K562 (cell line): Measurements from ENCODE around the gene CDC45. TPM values are rescaled to one million over a fixed set of nuclear protein-coding genes. Genes with fewer than 3 reads are reported as not detected.

ENCODE experiments used
- ASH1L ChIP-seq: fragments of 450-650 bp; IDR thresholded peaks from 2 replicates; pipeline ENCODE4 v1.6.1; 2018; ENCODE audit warnings: borderline replicate concordance, mild to moderate bottlenecking, low read depth; ENCODE audit not compliant: partially characterized antibody
- CEBPB ChIP-seq: fragments of 450-650 bp; IDR thresholded peaks from 2 replicates; pipeline ENCODE4 v1.6.1; 2016; ENCODE audit warnings: missing genetic modification characterization, missing compliant biosample characterization
- NR3C1 ChIP-seq: sonication (generic); formaldehyde crosslinking; IDR thresholded peaks from 2 replicates; pipeline ENCODE4 v1.8.1; 2022; ENCODE audit warnings: missing genetic modification reagents
- polyA plus RNA-seq, 8 experiments: library from polyadenylated mRNA; depleted of rRNA in 4 of 8; stranded (reverse) in 5 of 8; unstranded in 3 of 8; fragments of >200 nt; fragmentation: Nextera tagmentation in 2 of 8; fragmentation: Illumina TruSeq in 1 of 8; extraction: Ambion mirVana in 2 of 8; extraction: Trizol in 1 of 8; gene quantifications; 2 replicates each; pipeline versions ENCODE4 v1.2.1 to v1.2.3, GENCODE V29; 2011 to 2014; ENCODE audit warnings: inconsistent platforms in 1 of 8, missing spikeins in 1 of 8
- total RNA-seq, 7 experiments: library from RNA; depleted of rRNA in 6 of 7; stranded (reverse); fragments of >200 nt in 6 of 7; fragmentation: Illumina TruSeq in 2 of 7; extraction: Trizol in 2 of 7; gene quantifications; 2 replicates each; pipeline versions ENCODE4 v1.2.1 to v1.2.3, GENCODE V29; 2011 to 2021; ENCODE audit warnings: low replicate concordance in 1 of 7
- TF ChIP-seq, protein P1 (sequence below), 2 experiments: fragments of 450-650 bp; IDR thresholded peaks; 2 replicates each; pipeline ENCODE4 v1.6.1; 2016
- TF ChIP-seq, protein P2 (sequence below): fragments of 200-600 bp; sonication (generic); IDR thresholded peaks from one replicate; pipeline ENCODE4 v1.6.1; 2012; ENCODE audit warnings: mild to moderate bottlenecking, low read depth, low read length, inconsistent platforms

Gene CDC45
- total and polyA plus RNA-seq, 9 of the 15 experiments (the other 6 are each of a cell fraction or from before 2014, with no cell fraction given), result 251 to 580 (median 410) TPM

DNA sequence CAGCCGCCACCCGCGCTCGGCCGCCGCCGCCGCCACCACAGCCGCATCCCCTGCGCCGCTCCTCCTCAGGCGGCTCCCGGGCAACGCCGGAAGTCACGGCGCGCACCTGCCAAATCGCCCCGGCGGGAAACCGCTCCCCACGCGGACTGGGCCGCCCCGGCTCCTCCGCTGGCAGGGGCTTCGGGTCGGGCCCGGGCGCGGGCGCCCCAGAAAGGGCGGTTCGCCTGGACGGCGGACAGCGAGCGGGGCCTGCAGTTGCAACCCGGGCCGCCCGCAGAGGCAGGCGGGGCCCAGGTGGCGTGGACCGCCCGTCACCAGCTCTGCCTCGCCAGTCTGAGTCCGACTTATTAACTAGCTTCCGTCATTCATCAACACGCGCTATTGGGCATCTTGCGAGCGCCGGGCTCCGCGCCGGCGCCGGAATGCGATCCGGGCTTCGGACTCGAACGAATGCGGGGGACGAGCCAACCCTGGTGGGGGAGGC lies 48.0 kb upstream of the CDC45 start, which contains the start of gene HIRA (continued):
- TF ChIP-seq, protein P1, sequence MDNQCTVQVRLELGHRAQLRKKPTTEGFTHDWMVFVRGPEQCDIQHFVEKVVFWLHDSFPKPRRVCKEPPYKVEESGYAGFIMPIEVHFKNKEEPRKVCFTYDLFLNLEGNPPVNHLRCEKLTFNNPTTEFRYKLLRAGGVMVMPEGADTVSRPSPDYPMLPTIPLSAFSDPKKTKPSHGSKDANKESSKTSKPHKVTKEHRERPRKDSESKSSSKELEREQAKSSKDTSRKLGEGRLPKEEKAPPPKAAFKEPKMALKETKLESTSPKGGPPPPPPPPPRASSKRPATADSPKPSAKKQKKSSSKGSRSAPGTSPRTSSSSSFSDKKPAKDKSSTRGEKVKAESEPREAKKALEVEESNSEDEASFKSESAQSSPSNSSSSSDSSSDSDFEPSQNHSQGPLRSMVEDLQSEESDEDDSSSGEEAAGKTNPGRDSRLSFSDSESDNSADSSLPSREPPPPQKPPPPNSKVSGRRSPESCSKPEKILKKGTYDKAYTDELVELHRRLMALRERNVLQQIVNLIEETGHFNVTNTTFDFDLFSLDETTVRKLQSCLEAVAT (IDR thresholded peaks at IDR 0.05), result no peak
- TF ChIP-seq ASH1L (no peak), CEBPB (no peak), NR3C1 (CRISPR knock-in tag) (no peak)
- TF ChIP-seq, protein P2, sequence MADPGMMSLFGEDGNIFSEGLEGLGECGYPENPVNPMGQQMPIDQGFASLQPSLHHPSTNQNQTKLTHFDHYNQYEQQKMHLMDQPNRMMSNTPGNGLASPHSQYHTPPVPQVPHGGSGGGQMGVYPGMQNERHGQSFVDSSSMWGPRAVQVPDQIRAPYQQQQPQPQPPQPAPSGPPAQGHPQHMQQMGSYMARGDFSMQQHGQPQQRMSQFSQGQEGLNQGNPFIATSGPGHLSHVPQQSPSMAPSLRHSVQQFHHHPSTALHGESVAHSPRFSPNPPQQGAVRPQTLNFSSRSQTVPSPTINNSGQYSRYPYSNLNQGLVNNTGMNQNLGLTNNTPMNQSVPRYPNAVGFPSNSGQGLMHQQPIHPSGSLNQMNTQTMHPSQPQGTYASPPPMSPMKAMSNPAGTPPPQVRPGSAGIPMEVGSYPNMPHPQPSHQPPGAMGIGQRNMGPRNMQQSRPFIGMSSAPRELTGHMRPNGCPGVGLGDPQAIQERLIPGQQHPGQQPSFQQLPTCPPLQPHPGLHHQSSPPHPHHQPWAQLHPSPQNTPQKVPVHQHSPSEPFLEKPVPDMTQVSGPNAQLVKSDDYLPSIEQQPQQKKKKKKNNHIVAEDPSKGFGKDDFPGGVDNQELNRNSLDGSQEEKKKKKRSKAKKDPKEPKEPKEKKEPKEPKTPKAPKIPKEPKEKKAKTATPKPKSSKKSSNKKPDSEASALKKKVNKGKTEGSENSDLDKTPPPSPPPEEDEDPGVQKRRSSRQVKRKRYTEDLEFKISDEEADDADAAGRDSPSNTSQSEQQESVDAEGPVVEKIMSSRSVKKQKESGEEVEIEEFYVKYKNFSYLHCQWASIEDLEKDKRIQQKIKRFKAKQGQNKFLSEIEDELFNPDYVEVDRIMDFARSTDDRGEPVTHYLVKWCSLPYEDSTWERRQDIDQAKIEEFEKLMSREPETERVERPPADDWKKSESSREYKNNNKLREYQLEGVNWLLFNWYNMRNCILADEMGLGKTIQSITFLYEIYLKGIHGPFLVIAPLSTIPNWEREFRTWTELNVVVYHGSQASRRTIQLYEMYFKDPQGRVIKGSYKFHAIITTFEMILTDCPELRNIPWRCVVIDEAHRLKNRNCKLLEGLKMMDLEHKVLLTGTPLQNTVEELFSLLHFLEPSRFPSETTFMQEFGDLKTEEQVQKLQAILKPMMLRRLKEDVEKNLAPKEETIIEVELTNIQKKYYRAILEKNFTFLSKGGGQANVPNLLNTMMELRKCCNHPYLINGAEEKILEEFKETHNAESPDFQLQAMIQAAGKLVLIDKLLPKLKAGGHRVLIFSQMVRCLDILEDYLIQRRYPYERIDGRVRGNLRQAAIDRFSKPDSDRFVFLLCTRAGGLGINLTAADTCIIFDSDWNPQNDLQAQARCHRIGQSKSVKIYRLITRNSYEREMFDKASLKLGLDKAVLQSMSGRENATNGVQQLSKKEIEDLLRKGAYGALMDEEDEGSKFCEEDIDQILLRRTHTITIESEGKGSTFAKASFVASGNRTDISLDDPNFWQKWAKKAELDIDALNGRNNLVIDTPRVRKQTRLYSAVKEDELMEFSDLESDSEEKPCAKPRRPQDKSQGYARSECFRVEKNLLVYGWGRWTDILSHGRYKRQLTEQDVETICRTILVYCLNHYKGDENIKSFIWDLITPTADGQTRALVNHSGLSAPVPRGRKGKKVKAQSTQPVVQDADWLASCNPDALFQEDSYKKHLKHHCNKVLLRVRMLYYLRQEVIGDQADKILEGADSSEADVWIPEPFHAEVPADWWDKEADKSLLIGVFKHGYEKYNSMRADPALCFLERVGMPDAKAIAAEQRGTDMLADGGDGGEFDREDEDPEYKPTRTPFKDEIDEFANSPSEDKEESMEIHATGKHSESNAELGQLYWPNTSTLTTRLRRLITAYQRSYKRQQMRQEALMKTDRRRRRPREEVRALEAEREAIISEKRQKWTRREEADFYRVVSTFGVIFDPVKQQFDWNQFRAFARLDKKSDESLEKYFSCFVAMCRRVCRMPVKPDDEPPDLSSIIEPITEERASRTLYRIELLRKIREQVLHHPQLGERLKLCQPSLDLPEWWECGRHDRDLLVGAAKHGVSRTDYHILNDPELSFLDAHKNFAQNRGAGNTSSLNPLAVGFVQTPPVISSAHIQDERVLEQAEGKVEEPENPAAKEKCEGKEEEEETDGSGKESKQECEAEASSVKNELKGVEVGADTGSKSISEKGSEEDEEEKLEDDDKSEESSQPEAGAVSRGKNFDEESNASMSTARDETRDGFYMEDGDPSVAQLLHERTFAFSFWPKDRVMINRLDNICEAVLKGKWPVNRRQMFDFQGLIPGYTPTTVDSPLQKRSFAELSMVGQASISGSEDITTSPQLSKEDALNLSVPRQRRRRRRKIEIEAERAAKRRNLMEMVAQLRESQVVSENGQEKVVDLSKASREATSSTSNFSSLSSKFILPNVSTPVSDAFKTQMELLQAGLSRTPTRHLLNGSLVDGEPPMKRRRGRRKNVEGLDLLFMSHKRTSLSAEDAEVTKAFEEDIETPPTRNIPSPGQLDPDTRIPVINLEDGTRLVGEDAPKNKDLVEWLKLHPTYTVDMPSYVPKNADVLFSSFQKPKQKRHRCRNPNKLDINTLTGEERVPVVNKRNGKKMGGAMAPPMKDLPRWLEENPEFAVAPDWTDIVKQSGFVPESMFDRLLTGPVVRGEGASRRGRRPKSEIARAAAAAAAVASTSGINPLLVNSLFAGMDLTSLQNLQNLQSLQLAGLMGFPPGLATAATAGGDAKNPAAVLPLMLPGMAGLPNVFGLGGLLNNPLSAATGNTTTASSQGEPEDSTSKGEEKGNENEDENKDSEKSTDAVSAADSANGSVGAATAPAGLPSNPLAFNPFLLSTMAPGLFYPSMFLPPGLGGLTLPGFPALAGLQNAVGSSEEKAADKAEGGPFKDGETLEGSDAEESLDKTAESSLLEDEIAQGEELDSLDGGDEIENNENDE, result no peak
